NCI-H2196 treated with DMSO at 0.1 percent for 48 hours (cell line): ENCODE data around the gene MEIS2.

Experiments used
- DNase-seq: peaks from one replicate; lab custom pipeline; 2025; ENCODE audit not compliant: unreplicated experiment; lab: John Stamatoyannopoulos, UW

MEIS2 gene

GRCh38 chr15:36881516-36881915 is 218.8 kb downstream of the MEIS2 start:
- DNase-seq: no peak

- DNase-seq: no peak
These were observed 219.4 kb downstream of the MEIS2 start for GRCh38 chr15:36880913-36881460.

- no peak for DNase-seq
These were observed 220.0 kb downstream of the MEIS2 start for GRCh38 chr15:36880224-36880912.

GRCh38 chr15:36879568-36880222 is 220.7 kb downstream of the MEIS2 start:
- no peak for DNase-seq

- DNase-seq: no peak
These were observed 221.6 kb downstream of the MEIS2 start for GRCh38 chr15:36878684-36879262.

- DNase-seq: no peak
These were observed 222.3 kb downstream of the MEIS2 start for GRCh38 chr15:36877796-36878683.

GRCh38 chr15:36877294-36877693 is 223.1 kb downstream of the MEIS2 start:
- no peak for DNase-seq

GRCh38 chr15:36875740-36876334 is 224.5 kb downstream of the MEIS2 start:
- no peak for DNase-seq

GRCh38 chr15:36874930-36875329 is 225.4 kb downstream of the MEIS2 start:
- no peak for DNase-seq

- no peak for DNase-seq
These were observed 232.9 kb downstream of the MEIS2 start for GRCh38 chr15:36867436-36867835.

- no peak for DNase-seq
These were observed 233.5 kb downstream of the MEIS2 start for GRCh38 chr15:36866896-36867295.

GRCh38 chr15:36863570-36863969 is 236.8 kb downstream of the MEIS2 start:
- no peak for DNase-seq

- no peak for DNase-seq
These were observed 239.6 kb downstream of the MEIS2 start for GRCh38 chr15:36860792-36861191.

GRCh38 chr15:36858423-36858822 is 241.9 kb downstream of the MEIS2 start:
- DNase-seq: no peak

- DNase-seq: no peak
These were observed 243.9 kb downstream of the MEIS2 start for GRCh38 chr15:36856339-36856973.

GRCh38 chr15:36850864-36851263 is 249.5 kb downstream of the MEIS2 start:
- no peak for DNase-seq

- DNase-seq: no peak
These were observed 255.1 kb downstream of the MEIS2 start for GRCh38 chr15:36845270-36845669.

- DNase-seq: no peak
These were observed 255.8 kb downstream of the MEIS2 start for GRCh38 chr15:36844534-36844998.

GRCh38 chr15:36843822-36844221 is 256.5 kb downstream of the MEIS2 start:
- no peak for DNase-seq

- DNase-seq: no peak
These were observed 259.2 kb downstream of the MEIS2 start for GRCh38 chr15:36841193-36841592.
